Measurements from ENCODE around the gene EHBP1L1. TPM values are rescaled to one million over a fixed set of nuclear protein-coding genes. Genes with fewer than 3 reads are reported as not detected.

The EHBP1L1 gene
- total and polyA plus RNA-seq, 2 of the 8 experiments (the other 6 are each of a cell fraction or from before 2014, with no cell fraction given) = 4.3 to 6.6 TPM

DNA sequence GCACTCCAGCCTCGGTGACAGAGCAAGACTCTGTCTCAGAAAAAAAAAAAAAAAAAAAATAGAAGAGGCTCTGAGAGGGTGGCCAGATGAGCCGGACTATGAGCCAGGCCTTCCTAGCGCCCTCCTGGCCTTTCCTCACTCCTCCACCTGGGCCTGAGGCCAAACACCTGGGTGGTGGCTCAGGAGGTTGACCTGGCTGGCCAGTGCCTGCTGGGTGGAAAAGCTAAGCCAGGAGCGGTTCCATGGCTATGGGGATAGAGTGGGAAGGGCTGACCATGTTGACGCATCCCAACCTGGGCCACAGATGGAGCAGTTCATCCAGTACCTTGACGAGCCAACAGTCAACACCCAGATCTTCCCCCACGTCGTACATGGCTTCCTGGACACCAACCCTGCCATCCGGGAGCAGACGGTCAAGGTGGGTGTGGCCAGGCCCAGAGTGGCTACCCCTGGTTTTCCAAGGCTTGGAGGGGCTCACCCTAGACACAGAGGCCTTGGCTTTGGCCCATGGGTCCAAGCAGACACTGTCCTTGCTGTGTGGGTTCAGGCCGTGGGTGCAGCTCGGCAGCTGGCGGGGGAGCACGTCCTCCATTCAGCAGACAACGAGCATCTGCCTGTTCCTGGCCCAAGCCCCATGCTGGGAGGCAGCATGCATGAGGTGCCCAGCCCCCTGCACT lies 43.3 kb upstream of the EHBP1L1 start (continued):
- no peak for TF ChIP-seq USF2 (IDR thresholded peaks at IDR 0.05; ENCODE audit: low read length)
- TF ChIP-seq SP1 (IDR thresholded peaks at IDR 0.05; ENCODE audit: low read depth, low read length) = no peak
- no peak for TF ChIP-seq PHF8 (conservative IDR thresholded peaks at IDR 0.05; ENCODE audit: low read depth, low read length)
- TF ChIP-seq FOSL1 (IDR thresholded peaks at IDR 0.05; ENCODE audit: insufficient read depth, low read depth, low read length) = no peak
- TF ChIP-seq SRF (IDR thresholded peaks at IDR 0.05; ENCODE audit: low read depth, low read length) = no peak
- TF ChIP-seq RBBP5 (IDR thresholded peaks at IDR 0.05; ENCODE audit: borderline replicate concordance, low read depth, low read length) = no peak
- no peak for TF ChIP-seq JUND (IDR thresholded peaks at IDR 0.05; ENCODE audit: low read length)
